IPS DF 4.7 (cell line): ENCODE data around the gene PAF1.
"Not testable (repeated sequence)": the region's sequence is repeated elsewhere in the genome, so short reads cannot be mapped to it uniquely, and the experiment has no call there.

ENCODE experiments used
- DNase-seq: peaks from one replicate; pipeline ENCODE4 v3.0.0-alpha.2; 2013; ENCODE audit warnings: low spot score; ENCODE audit errors: extremely low read depth

Gene PAF1

GRCh38 chr19:39382991-39383828 lies 7.7 kb downstream of the PAF1 start:
- no peak for DNase-seq

- no peak for DNase-seq
These were observed 8.8 kb downstream of the PAF1 start for GRCh38 chr19:39381910-39382611.

GRCh38 chr19:39380521-39381502 lies 10.1 kb downstream of the PAF1 start:
- DNase-seq: no peak

GRCh38 chr19:39379865-39380396 lies 11.0 kb downstream of the PAF1 start:
- DNase-seq: no peak

GRCh38 chr19:39379366-39379765 lies 11.5 kb downstream of the PAF1 start:
- not testable (repeated sequence) for DNase-seq

- no peak for DNase-seq
These were observed 13.2 kb downstream of the PAF1 start for GRCh38 chr19:39377373-39378362.

- DNase-seq: no peak
These were observed 15.0 kb downstream of the PAF1 start for GRCh38 chr19:39375929-39376328.

GRCh38 chr19:39372941-39373340 lies 18.0 kb downstream of the PAF1 start:
- DNase-seq: no peak

GRCh38 chr19:39372047-39372802 lies 18.7 kb downstream of the PAF1 start:
- no peak for DNase-seq

GRCh38 chr19:39370735-39371134 lies 20.2 kb downstream of the PAF1 start:
- no peak for DNase-seq

GRCh38 chr19:39369200-39369599 lies 21.7 kb downstream of the PAF1 start:
- no peak for DNase-seq

- DNase-seq: no peak
These were observed 25.4 kb downstream of the PAF1 start for GRCh38 chr19:39365531-39365930.

- no peak for DNase-seq
These were observed 26.9 kb downstream of the PAF1 start for GRCh38 chr19:39363901-39364457.

GRCh38 chr19:39362682-39363657 lies 27.9 kb downstream of the PAF1 start:
- no peak for DNase-seq

GRCh38 chr19:39360599-39360998 lies 30.3 kb downstream of the PAF1 start:
- DNase-seq: no peak

- DNase-seq: no peak
These were observed 31.9 kb downstream of the PAF1 start for GRCh38 chr19:39359026-39359425.

- DNase-seq: no peak
These were observed 34.3 kb downstream of the PAF1 start for GRCh38 chr19:39356647-39357046.

GRCh38 chr19:39356073-39356472 lies 34.8 kb downstream of the PAF1 start:
- no peak for DNase-seq
